Stimulated activated CD8-positive, alpha-beta memory T cell treated with anti-CD3 and anti-CD28 coated beads, Interleukin-4, amount 100 ng/mL, for 24 hours (primary cell): ENCODE results near the gene SPACA4.
A peak's percentile ranks its signal among the peaks of the same experiment; 100 is the strongest.
"Not testable (repeated sequence)": the region's sequence is repeated elsewhere in the genome, so short reads cannot be mapped to it uniquely, and the experiment has no call there.

Experiments used
- DNase-seq: peaks from one replicate; pipeline ENCODE4 v3.0.0-alpha.2; 2020; ENCODE audit warnings: low read depth

Gene SPACA4

DNA sequence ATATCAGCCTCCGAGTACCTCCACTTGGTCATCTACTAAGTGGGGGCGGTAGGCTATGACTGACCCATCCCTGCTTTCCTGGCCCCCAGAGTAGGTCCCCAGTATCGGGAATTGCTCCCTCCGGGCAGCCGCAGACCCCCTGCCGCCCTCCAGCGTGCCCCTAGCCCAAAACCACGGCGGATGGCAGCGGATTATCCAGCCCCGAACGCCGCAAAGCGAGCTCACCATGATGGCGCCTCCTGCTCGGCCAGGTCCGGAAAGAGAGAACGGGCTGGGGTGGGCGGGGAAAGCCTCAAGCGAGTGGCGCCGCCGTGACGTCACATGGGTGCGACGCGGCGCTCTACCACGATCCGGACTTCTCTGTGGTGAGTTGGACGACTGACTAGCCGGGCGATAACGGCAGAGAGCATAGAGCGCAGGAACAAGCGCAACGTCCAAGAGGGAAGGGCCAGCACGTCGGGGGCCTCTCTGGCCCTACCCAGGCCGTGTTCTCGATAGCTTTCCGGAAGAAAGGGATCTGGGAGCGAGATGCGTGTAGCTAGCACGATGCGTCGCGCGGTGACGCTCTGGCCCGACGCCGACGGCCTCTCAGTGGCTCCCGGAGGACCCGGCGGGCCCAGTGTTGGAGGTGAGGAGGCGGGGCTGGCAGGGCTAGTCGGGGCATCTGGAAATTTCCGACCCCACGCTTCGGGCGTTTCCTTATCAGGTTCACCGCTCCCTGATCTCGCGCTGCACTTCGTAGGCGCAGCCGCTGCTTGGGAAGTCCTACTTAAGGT lies 12.6 kb downstream of the SPACA4 start, which contains the start of the genes RPL18 and SPHK2:
Gene RPL18 (minus strand): TSS at position 263 of the 776 bp plus-strand sequence. CDS start 35 bp downstream, at position 228.
Gene SPHK2 (plus strand): TSS at position 591 of the 776 bp plus-strand sequence. CDS start 1,009 bp downstream, outside the sequence.
- DNase-seq: peak; percentile 93

DNA sequence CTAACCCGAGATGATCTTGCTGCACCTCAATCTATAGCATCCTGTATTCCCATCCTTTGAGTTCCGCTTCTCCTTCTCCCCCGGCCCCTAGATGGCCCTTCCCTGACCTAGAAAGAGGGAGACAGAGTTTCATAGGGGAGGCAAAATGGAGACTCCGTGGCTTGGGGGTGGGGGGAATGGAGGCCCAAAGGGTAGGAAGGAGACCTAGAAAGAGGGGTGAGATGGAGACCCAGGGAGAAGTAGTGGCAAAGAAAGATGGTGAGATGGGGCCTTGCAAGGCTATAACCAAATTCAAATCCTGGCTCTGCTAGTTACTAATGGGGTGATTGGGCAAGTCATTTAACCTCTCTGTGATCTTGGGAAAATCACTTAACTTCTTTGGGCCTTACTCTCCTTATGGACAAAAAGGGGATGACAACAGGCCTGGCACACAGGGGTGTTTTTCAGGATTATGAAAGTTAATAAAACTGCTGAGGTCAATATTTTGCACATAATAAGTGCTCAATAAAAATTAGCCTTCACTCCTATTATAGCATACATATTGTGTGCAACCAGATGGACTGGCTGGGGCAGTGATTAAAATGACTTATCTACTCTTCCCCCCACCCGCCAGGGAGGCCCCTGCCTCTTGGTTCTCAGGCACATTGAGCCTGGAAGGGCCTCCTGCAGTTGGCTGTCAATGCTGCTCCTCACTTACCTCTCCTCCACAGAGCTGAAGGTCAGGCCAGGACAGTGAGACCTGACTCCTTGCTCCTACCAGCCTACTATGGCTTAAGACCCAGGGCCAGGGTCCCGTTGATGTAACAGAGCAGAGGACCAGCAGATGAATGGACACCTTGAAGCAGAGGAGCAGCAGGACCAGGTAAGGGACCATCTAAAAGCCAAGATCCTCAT lies 13.4 kb downstream of the SPACA4 start:
- no peak for DNase-seq

DNA sequence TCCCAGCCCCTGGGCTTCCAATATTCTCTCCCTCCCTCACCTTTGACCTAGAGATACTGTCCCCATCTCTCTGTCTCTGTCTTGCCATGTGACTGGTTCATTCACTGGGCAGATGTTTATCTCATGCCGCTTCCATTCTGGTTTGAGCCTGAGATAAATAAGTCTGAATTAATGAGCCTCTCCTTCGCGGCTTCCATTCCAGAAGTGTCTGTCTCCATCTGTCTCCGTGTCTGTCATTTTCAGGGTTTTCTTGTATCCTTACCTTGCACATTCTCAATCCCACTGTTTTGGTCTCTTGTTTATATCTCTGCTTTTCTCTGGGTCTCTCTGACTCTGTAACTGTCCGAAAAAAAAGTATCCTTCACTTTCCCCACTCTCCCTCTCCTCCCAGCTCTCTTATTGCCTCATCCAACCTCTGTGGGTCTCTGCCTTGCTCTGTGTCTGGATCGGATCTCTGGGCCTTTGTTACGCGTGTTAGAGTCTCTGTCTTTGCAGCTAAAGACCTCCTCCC lies 17.1 kb downstream of the SPACA4 start:
- DNase-seq: no peak

DNA sequence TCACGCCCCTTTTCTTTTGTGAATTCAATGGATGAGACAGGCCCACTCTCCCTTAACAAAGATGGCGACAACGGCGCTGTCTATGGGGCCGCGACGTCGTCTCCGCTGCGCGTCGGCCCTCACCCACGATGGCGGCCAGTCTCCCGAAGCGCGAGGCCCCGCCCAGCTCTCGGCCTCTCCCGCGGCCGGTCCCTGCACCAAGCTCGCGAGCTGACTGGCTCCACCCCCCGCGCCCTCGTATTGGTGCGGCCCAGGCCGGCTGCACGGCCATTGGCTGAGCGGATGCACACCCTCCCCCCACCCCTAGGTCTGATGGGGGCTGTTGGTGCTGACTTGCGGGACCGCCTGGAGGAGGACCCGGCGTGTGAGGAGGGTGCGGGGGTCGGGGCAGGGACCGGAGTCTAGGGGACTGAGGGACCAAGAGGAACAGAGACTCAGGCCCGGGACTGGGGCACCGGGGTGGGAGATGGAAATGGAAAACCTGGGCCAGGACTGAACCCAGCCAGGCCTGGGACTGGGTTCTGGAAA lies 17.6 kb downstream of the SPACA4 start:
- peak; percentile 98 for DNase-seq

DNA sequence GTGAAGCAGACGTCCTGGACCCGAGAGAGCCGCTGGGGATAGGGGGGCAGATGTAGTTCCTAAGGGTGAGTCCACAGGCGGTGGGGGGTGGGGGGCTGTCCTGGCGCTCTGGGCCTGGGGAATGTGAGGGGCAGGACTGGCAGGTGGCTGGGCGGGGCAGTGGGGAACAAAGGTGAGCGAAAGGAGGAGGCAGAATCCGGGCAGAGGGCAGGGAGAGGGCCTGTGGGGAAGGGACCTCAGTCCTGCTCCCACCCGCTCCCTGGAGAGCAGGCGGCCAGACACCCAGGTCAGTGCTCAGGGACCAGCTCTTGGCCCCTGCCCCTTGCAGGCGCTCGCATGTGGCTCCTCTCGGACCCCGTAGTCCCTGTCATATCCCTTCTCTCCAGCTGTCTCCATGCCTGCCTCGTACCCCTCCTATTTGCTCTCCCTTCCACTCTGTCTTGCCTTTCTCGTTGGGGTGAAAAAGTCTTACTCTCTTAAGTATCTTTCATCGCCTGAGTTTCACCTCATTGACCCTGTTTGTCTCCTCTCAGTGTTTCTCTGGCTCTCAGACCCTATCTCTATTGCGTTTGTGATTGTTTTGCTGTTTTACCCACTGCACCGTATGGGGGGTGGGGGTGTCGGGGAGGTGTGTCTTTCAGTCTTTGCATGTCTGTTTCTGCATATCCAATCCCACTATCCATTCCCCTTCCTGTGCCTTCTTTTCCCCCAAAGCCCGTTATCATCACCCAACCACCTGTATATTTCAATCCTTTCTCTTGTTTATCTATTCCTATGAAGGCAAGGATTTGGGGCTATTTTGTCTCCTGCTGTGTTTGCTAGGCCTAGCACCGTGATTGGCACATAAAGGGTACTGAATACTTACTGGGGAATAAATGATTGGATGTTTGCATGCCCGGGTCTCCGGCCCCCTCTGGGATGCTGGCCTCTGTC lies 18.5 kb downstream of the SPACA4 start:
- no peak for DNase-seq

DNA sequence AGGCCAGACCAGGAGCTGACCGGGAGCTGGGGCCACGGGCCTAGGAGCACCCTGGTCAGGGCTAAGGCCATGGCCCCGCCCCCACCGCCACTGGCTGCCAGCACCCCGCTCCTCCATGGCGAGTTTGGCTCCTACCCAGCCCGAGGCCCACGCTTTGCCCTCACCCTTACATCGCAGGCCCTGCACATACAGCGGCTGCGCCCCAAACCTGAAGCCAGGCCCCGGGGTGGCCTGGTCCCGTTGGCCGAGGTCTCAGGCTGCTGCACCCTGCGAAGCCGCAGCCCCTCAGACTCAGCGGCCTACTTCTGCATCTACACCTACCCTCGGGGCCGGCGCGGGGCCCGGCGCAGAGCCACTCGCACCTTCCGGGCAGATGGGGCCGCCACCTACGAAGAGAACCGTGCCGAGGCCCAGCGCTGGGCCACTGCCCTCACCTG lies 19.4 kb downstream of the SPACA4 start:
- DNase-seq: no peak

DNA sequence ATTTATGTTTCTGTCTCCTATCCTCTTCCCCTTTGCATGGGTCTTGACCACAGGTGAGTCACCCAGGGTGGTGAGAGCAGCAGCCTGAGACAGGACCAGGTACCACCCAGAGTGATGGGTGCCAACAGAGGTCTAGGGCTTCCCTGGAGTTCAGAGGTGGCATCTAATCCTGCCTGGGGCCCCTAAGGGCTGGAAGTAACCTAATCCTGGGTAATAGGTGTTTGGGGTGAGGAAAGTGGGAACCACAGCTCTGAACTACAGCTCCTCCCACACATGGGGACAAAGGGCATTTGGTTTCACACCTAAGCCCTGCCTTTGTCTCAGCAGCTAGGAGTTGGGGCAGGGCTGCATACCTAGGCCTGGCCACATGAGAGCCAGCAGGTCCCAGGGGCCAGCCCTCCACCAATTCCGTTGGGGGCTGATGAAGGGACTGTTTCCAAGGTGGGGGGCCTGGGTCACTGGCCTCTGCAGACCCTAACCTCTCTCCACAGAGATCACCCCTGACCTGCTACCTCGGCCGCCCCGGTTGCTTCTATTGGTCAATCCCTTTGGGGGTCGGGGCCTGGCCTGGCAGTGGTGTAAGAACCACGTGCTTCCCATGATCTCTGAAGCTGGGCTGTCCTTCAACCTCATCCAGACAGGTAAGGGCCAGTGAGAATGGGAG lies 20.8 kb downstream of the SPACA4 start:
- no peak for DNase-seq

DNA sequence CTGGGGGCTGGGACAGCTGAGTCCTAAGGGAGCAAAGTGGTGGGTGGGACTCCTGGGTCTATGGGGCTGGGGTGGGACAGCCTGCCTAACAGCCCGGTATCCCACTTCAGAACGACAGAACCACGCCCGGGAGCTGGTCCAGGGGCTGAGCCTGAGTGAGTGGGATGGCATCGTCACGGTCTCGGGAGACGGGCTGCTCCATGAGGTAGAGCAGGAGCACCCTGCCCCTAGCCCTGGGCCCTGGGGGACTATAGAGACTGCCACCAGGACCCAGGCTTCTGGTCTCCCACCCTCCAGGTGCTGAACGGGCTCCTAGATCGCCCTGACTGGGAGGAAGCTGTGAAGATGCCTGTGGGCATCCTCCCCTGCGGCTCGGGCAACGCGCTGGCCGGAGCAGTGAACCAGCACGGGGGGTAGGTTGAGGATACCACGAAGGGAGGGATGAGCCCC lies 21.3 kb downstream of the SPACA4 start:
- DNase-seq: no peak

DNA sequence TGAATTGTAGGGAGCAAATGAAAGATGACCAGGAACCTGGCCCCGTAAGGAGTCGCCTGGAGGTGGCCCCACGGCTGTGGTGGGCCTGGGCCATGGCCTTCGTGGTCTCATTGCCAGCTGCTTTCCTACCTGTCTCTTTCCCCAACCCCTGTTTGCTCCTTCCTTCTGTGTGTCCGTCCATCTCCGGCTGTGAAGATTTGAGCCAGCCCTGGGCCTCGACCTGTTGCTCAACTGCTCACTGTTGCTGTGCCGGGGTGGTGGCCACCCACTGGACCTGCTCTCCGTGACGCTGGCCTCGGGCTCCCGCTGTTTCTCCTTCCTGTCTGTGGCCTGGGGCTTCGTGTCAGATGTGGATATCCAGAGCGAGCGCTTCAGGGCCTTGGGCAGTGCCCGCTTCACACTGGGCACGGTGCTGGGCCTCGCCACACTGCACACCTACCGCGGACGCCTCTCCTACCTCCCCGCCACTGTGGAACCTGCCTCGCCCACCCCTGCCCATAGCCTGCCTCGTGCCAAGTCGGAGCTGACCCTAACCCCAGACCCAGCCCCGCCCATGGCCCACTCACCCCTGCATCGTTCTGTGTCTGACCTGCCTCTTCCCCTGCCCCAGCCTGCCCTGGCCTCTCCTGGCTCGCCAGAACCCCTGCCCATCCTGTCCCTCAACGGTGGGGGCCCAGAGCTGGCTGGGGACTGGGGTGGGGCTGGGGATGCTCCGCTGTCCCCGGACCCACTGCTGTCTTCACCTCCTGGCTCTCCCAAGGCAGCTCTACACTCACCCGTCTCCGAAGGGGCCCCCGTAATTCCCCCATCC lies 22.1 kb downstream of the SPACA4 start:
- no peak for DNase-seq

DNA sequence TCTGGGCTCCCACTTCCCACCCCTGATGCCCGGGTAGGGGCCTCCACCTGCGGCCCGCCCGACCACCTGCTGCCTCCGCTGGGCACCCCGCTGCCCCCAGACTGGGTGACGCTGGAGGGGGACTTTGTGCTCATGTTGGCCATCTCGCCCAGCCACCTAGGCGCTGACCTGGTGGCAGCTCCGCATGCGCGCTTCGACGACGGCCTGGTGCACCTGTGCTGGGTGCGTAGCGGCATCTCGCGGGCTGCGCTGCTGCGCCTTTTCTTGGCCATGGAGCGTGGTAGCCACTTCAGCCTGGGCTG lies 22.7 kb downstream of the SPACA4 start:
- no peak for DNase-seq

DNA sequence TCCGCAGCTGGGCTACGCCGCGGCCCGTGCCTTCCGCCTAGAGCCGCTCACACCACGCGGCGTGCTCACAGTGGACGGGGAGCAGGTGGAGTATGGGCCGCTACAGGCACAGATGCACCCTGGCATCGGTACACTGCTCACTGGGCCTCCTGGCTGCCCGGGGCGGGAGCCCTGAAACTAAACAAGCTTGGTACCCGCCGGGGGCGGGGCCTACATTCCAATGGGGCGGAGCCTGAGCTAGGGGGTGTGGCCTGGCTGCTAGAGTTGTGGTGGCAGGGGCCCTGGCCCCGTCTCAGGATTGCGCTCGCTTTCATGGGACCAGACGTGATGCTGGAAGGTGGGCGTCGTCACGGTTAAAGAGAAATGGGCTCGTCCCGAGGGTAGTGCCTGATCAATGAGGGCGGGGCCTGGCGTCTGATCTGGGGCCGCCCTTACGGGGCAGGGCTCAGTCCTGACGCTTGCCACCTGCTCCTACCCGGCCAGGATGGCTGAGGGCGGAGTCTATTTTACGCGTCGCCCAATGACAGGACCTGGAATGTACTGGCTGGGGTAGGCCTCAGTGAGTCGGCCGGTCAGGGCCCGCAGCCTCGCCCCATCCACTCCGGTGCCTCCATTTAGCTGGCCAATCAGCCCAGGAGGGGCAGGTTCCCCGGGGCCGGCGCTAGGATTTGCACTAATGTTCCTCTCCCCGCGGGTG lies 23.2 kb downstream of the SPACA4 start:
- no peak for DNase-seq

DNA sequence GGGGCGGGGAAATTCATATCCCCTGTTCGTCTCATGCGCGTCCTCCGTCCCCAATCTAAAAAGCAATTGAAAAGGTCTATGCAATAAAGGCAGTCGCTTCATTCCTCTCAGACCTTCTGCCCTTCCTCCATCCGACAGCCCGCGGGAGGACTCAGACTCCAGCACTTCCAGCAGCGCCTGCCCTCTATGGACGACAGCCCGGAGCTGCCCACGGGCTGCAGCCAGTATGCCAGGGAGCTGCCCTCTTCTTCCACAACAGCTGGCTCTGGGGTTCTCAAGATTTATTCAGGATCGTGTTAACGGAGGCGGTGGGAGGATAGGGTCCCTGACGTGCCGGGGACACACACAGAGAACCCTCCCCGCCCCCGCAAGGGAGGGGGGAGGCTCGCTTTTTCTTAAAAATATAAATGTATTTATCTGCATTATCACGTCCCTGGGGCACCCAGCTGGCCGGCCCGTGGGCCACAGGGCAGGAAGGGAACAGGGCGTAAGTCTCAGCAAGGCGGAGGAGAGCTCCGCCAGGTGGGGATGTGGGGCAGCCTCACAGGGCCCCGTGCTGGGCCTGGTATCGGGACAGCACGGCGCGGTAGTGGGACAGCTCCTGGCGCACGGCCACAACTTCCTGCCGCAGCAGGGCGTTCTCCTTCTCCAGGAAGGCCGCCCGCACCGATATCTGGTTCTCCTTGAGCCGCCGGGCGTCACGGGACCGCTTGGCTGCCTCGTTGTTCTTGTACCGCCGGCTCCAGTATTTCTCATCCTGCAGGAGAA lies 23.9 kb downstream of the SPACA4 start:
- no peak for DNase-seq

DNA sequence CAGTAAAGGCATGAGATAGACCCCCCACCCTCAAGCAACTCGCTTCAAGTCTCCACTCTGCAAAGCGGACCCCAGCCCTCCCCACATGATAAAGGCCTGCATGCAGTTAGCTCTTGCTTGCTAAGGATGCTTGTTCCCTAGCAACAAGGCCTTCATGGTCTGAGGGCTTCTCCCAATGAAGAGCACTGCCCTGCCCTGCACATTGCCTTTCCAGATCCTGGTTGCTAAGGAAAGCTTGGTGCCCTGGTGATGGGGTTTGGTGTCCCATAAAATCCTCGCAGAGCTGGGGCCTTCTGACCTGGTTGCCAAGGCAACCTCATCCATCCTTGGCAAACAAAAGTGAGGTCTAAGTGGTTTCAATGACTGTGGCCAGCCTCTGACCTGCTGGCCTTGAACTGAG lies 24.7 kb downstream of the SPACA4 start:
- DNase-seq: no peak

DNA sequence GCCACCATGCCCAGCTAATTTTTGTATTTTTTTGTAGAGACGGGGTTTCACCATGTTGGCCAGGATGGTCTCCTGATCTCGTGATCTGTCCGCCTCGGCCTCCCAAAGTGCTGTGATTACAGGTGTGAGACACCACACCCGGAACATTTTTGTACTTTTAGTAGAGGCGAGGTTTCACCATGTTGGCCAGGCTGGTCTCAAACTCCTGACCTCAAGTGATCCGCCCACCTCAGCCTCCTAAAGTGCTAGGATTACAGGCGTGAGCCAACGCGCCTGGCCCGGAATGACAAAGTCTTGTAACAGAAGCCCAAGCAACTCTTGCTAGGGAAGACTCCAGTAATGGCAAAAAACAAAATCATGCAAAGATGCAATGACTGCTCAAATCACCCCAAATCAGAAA lies 25.7 kb downstream of the SPACA4 start:
- not testable (repeated sequence) for DNase-seq

DNA sequence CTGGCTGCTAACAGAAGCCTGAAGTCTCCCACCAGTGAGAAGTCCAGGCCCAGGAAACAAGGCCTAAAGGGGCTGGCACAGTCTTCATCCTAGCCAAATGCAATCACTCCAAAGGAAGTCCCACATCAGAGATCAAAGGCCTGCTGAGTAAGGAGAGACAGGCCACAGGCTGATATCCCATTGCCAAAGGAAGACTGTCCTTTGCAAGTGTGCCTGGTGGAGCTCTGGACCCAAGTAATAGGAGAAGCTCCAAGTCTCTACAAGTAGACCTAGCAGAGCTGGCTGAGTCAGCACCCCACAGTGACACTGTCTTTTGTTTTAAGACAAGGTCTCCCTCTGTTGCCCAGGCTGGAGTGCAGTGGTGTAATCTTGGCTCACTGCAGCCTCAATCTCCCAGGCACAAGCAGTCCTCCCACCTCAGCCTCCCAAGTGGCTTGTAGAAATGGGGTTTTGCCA lies 26.2 kb downstream of the SPACA4 start:
- DNase-seq: no peak

DNA sequence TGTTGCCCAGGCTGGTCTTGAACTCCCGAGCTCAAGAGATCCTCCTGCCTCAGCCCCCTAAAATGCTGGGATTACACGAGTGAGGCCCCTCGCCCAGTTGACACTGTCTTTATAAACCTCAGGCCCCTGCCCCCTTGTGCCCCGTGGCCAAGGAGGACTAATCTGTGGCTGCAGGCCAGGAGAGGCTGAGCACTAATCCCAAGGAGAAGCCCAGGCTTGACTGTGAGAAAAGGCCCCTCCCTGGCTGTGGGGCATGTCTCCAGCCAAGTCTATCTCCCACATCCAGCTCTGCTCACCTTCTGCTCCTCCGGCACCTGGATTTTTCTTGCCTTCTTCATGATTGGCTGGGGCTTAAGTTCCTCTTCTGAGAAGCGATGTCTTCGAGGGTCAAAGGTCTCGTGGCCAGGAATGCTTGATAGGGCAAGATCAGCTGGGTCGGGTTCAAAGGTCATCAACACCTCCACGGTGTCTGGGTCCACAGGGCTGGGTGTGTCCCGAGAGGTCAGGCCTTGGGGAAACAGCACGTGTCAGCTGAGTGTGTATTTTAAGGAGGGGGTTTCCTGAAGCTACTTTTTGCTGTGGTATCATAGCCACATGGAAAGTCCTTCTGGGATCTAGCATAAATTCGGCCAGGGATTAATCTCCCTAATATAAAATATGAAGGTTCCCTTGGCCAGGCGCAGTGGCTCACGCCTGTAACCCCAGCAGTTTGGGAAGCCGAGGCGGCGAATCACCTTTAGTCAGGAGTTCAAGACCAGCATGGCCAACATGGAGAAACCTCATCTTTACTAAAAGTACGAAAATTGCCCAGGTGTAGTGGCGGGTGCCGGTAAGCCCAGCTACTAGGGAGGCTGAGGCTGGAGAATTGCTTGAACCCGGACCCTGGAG lies 26.9 kb downstream of the SPACA4 start:
- no peak for DNase-seq

DNA sequence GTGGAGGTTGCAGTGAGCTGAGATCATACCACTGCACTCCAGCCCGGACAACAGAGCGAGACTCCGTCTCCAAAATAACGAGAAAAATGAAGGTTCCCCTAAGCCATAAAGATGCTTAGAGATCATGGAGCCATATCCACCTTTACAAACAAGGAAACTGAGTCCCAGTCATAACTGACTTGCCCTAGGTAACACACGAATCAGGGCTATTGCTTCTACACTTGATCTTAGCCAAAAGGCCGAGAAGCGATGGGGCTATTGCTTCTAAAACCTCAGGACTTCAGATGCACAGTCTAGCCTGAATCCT lies 27.4 kb downstream of the SPACA4 start:
- no peak for DNase-seq
